Muscle of leg (tissue), 16 donors: ENCODE data around the gene ANLN. TPM values are rescaled to one million over a fixed set of nuclear protein-coding genes. Genes with fewer than 3 reads are reported as not detected.

Source experiments
- DNase-seq: peaks from one replicate; pipeline ENCODE4 v3.0.0; 2013
- H3K27ac ChIP-seq: one replicate; pipeline ENCODE4 v1.5.1; 2013; ENCODE audit warnings: mild to moderate bottlenecking, low read length, control low read depth
- H3K27me3 ChIP-seq: one replicate; pipeline ENCODE4 v1.6.1; 2013; ENCODE audit warnings: low read length; ENCODE audit not compliant: control insufficient read depth, insufficient read depth
- H3K36me3 ChIP-seq: one replicate; pipeline ENCODE4 v1.6.1; 2013; ENCODE audit warnings: low read length; ENCODE audit not compliant: control insufficient read depth, insufficient read depth
- H3K4me1 ChIP-seq: one replicate; pipeline ENCODE4 v1.6.1; 2013; ENCODE audit warnings: low read length; ENCODE audit not compliant: control insufficient read depth, insufficient read depth
- H3K4me3 ChIP-seq: one replicate; pipeline ENCODE4 v1.5.1; 2013; ENCODE audit warnings: low read length, control low read depth
- H3K9me3 ChIP-seq: replicated peaks from 2 replicates; pipeline ENCODE4 v1.6.1; 2013; ENCODE audit warnings: low read depth, low read length; ENCODE audit not compliant: control insufficient read depth
- WGBS: methylation state at CpG from one replicate; pipeline ENCODE4 v1.1.5; 2013; ENCODE audit warnings: missing lambda C conversion rate; ENCODE audit not compliant: insufficient coverage; 5-methylcytosine and 5-hydroxymethylcytosine counted together
- long read RNA-seq, 11 donors: transcript quantifications; one replicate each; lab custom pipeline, GENCODE V29; 2026
- polyA plus RNA-seq, 8 donors: library from polyadenylated mRNA; unstranded; fragments of 120-200 nt; gene quantifications; one replicate each; pipeline versions ENCODE4 v1.2.1 to v1.2.3, GENCODE V29; 2013; ENCODE audit warnings: inconsistent platforms in 1 of 8, low replicate concordance in 1 of 8; ENCODE audit not compliant: insufficient read length in 8 of 8, insufficient read depth in 1 of 8
- total RNA-seq: library from RNA; stranded (reverse); fragments of 120-200 nt; gene quantifications from one replicate; pipeline ENCODE4 v1.2.4, GENCODE V29; 2013

Gene ANLN
- total RNA-seq (21.9 TPM), polyA plus RNA-seq (10 to 100 TPM; 19.9 to 36.7 (median 27.5) TPM)
- long read RNA-seq, donor 1 = 0 reads
- long read RNA-seq, donor 2 = 0 reads
- long read RNA-seq, donor 3, full-length matches to known transcripts = 1 of 1 reads
- long read RNA-seq, donor 3, partial matches to known transcripts = 0 of 1 reads
- long read RNA-seq, donor 3, other reads (novel, unspliced or antisense) = 0 of 1 reads
- long read RNA-seq, donor 4, partial matches to known transcripts = 0 of 1 reads
- long read RNA-seq, donor 4, other reads (novel, unspliced or antisense) = 0 of 1 reads
- long read RNA-seq, donor 5, full-length matches to known transcripts = 3 of 23 reads
- long read RNA-seq, donor 5, partial matches to known transcripts = 20 of 23 reads
- long read RNA-seq, donor 5, other reads (novel, unspliced or antisense) = 0 of 23 reads
- long read RNA-seq, donor 6, full-length matches to known transcripts = 2 of 2 reads
- long read RNA-seq, donor 6, partial matches to known transcripts = 0 of 2 reads
- long read RNA-seq, donor 6, other reads (novel, unspliced or antisense) = 0 of 2 reads
- long read RNA-seq, donor 7, full-length matches to known transcripts = 2 of 7 reads
- long read RNA-seq, donor 7, partial matches to known transcripts = 5 of 7 reads
- long read RNA-seq, donor 7, other reads (novel, unspliced or antisense) = 0 of 7 reads
- long read RNA-seq, donor 8, partial matches to known transcripts = 7 of 7 reads
- long read RNA-seq, donor 8, other reads (novel, unspliced or antisense) = 0 of 7 reads
- long read RNA-seq, donor 9 = 0 reads
- long read RNA-seq, donor 10, partial matches to known transcripts = 8 of 8 reads
- long read RNA-seq, donor 10, other reads (novel, unspliced or antisense) = 0 of 8 reads
- long read RNA-seq, donor 11, full-length matches to known transcripts = 1 of 1 reads
- long read RNA-seq, donor 11, partial matches to known transcripts = 0 of 1 reads
- long read RNA-seq, donor 11, other reads (novel, unspliced or antisense) = 0 of 1 reads

GRCh38 chr7:36389371-36390198 lies at the start of gene ANLN:
Gene ANLN, plus strand, starts transcription at chr7:36389862. Its CDS starts 165 bp downstream, at chr7:36390027.
- Histone ChIP-seq H3K4me1 (peaks cover 3% of the 10 kb centered on the region), H3K9me3 (no peaks in the 10 kb centered on the region), H3K4me3 (peak within 1 kb of the TSS; percentile 83), H3K27ac (peak within 1 kb of the TSS; percentile 87), H3K27me3 (no peaks in the 10 kb centered on the region), H3K36me3 (no peaks in the 10 kb centered on the region)
- DNase-seq = peak; percentile 97
- 2% methylated on average over 45 of the region's 68 CpGs for WGBS

GRCh38 chr7:36343548-36343947 lies 46.1 kb upstream of the ANLN start:
- Histone ChIP-seq H3K27ac (no peak overlapping the region), H3K4me1 (no peaks in the 10 kb centered on the region), H3K9me3 (no peaks in the 10 kb centered on the region), H3K27me3 (no peaks in the 10 kb centered on the region), H3K36me3 (no peaks in the 10 kb centered on the region), H3K4me3 (no peak overlapping the region)
- WGBS = no CpG with 5 or more reads among the region's 1 CpG
- no peak for DNase-seq

- no peak overlapping the region for H3K27ac ChIP-seq
- no peaks in the 10 kb centered on the region for H3K27me3 ChIP-seq
- H3K4me1 ChIP-seq = no peaks in the 10 kb centered on the region
- 83% methylated on average over 2 of the region's 2 CpGs for WGBS
- no peak overlapping the region for H3K4me3 ChIP-seq
- H3K36me3 ChIP-seq = no peaks in the 10 kb centered on the region
- no peak for DNase-seq
- H3K9me3 ChIP-seq = no peaks in the 10 kb centered on the region
These were observed 45.0 kb upstream of the ANLN start for GRCh38 chr7:36344622-36345021.

- WGBS = 100% methylated on average over 1 of the region's 6 CpGs
- Histone ChIP-seq H3K4me3 (no peak overlapping the region), H3K9me3 (no peaks in the 10 kb centered on the region), H3K4me1 (no peaks in the 10 kb centered on the region), H3K27me3 (no peaks in the 10 kb centered on the region), H3K27ac (no peak overlapping the region), H3K36me3 (no peaks in the 10 kb centered on the region)
- no peak for DNase-seq
These were observed 43.3 kb upstream of the ANLN start for GRCh38 chr7:36346260-36346831.

- DNase-seq = peak; percentile 27
- H3K27me3 ChIP-seq = no peaks in the 10 kb centered on the region
- no peaks in the 10 kb centered on the region for H3K4me1 ChIP-seq
- no peak overlapping the region for H3K4me3 ChIP-seq
- H3K36me3 ChIP-seq = no peaks in the 10 kb centered on the region
- no peak overlapping the region for H3K27ac ChIP-seq
- H3K9me3 ChIP-seq = no peaks in the 10 kb centered on the region
These were observed 41.4 kb upstream of the ANLN start for GRCh38 chr7:36348256-36348655.

- 92% methylated on average over 2 of the region's 3 CpGs for WGBS
These were observed 40.9 kb upstream of the ANLN start for GRCh38 chr7:36348771-36349170.

GRCh38 chr7:36349626-36350025 lies 40.0 kb upstream of the ANLN start:
- Histone ChIP-seq H3K9me3 (no peaks in the 10 kb centered on the region), H3K4me1 (no peaks in the 10 kb centered on the region), H3K27me3 (no peaks in the 10 kb centered on the region), H3K36me3 (no peaks in the 10 kb centered on the region), H3K27ac (no peak overlapping the region), H3K4me3 (no peak overlapping the region)
- WGBS = no CpG with 5 or more reads among the region's 2 CpGs
- no peak for DNase-seq

More at GRCh38 chr7:36348771-36349170, 40.9 kb upstream of the ANLN start:
- Histone ChIP-seq H3K36me3 (no peaks in the 10 kb centered on the region), H3K4me1 (no peaks in the 10 kb centered on the region), H3K4me3 (no peak overlapping the region), H3K27me3 (no peaks in the 10 kb centered on the region), H3K9me3 (no peaks in the 10 kb centered on the region), H3K27ac (no peak overlapping the region)
- no peak for DNase-seq

- no peaks in the 10 kb centered on the region for H3K36me3 ChIP-seq
- no peak overlapping the region for H3K4me3 ChIP-seq
- no peaks in the 10 kb centered on the region for H3K27me3 ChIP-seq
- DNase-seq = no peak
- no CpG with 5 or more reads among the region's 3 CpGs for WGBS
- H3K27ac ChIP-seq = no peak overlapping the region
- no peaks in the 10 kb centered on the region for H3K4me1 ChIP-seq
- H3K9me3 ChIP-seq = no peaks in the 10 kb centered on the region
These were observed 34.2 kb upstream of the ANLN start for GRCh38 chr7:36355490-36355889.

GRCh38 chr7:36357054-36357453 lies 32.6 kb upstream of the ANLN start:
- no peaks in the 10 kb centered on the region for H3K4me1 ChIP-seq
- H3K9me3 ChIP-seq = no peaks in the 10 kb centered on the region
- DNase-seq = no peak
- H3K4me3 ChIP-seq = no peak overlapping the region
- H3K36me3 ChIP-seq = no peaks in the 10 kb centered on the region
- no peaks in the 10 kb centered on the region for H3K27me3 ChIP-seq
- WGBS = 100% methylated on average over 1 of the region's 3 CpGs
- no peak overlapping the region for H3K27ac ChIP-seq
